Measurements from ENCODE around the gene DCDC2B. TPM values are rescaled to one million over a fixed set of nuclear protein-coding genes. Genes with fewer than 3 reads are reported as not detected.

Gene DCDC2B
- total and polyA plus RNA-seq, 2 of the 13 experiments (the other 11 are each of a cell fraction or from before 2014, with no cell fraction given), result not detected

DNA sequence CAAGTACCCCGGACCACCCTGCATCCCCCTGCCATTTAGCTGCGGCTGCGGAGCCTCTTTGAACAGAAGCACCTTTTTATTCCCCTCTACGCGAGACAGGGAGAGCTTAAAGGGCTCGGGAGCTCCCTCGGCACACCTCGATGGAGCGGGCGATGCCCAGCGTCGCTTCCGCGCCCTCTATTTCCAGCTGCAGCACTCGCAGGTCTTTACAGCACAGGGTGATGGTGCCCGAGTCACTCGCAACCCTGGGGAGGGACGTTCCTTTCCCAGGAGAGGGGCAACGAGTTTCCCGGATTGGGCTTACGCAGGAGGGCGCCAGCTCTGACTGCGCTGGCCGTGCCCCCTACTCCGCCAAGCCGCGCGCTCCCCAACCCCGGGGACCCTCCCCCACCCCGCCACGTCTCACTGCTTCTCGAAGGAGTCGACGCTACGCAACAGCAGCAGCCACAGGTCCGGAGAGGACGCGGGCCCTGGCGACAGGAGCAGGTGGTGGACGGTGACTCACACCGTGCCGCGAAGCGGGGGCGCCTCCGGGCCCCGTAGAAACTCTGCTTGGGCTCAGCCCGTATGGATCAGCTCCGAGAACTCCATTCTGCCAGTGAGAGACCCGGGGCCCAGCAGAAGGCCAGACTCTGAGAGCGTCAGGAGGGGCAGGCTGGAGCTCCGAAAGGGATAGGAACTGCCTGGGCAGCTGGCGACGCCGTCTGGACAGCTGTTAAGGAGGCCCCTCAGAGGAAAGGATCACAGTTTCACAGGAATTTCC lies 32.3 kb downstream of the DCDC2B start:
- Histone ChIP-seq H3K36me3 (replicated peaks in 1 of 2; ENCODE audit: control insufficient read depth in 1 of 2, insufficient read depth in 2 of 2, low read length in 2 of 2) (no peaks in the 10 kb centered on the region), H3K9ac (ENCODE audit: insufficient read depth, low read depth, low read length) (peak overlapping the region; percentile 56), H3K4me1 (ENCODE audit: insufficient read depth, low read length) (peaks cover 44% of the 10 kb centered on the region), H3K4me3 (replicated peaks in 1 of 3; ENCODE audit: insufficient read depth in 1 of 3, low read depth in 2 of 3, low read length in 3 of 3) (peak overlapping the region; percentile 42 to 57 (median 56)), H4K20me1 (ENCODE audit: insufficient read depth, low read length) (no peaks in the 10 kb centered on the region), H3K9me3 (ENCODE audit: low read length) (no peaks in the 10 kb centered on the region), H3K27ac (ENCODE audit: extremely low read length, insufficient read depth, low read length) (no peak overlapping the region), H3K27me3 (ENCODE audit: control insufficient read depth in 1 of 2, insufficient read depth in 2 of 2, low read length in 2 of 2) (no peaks in the 10 kb centered on the region), H2AFZ (ENCODE audit: low read length) (no peak overlapping the region), H3K4me2 (ENCODE audit: low read depth, low read length) (peak overlapping the region; percentile 74), H3K79me2 (ENCODE audit: insufficient read depth, low read length) (no peaks in the 10 kb centered on the region)
- intact Hi-C loops (cut with micrococcal nuclease; ENCODE audit: unreplicated experiment), result no loop called here
- CTCF ChIA-PET (ENCODE audit: low intra/inter-chr PET ratio, low total read pairs), result no interaction called here
- DNase-seq (ENCODE audit: low spot score) (no peak), ATAC-seq (peak; percentile 87), FAIRE-seq (no peak)
- 16% methylated on average over 5 of the region's 55 CpGs for WGBS (ENCODE audit: low lambda C conversion rate)
- TSS peak; percentile 61 for BruUV-seq (replicated peaks)
- in situ Hi-C loops (cut with HindIII; ENCODE audit: extremely low pct_ligation_motif_present, low pct_unique_long_range_greater_than_20kb), result no loop called here
- POLR2A ChIA-PET, result interaction anchor here (0.9 to 3.2 kb wide), 14 partner anchors 9 to 153 kb away, joined by 3 to 28 read pairs (median 6); partner anchors contain the start of genes BSDC1, CCDC28B, LCK and MARCKSL1
- TF ChIP-seq, protein P1, sequence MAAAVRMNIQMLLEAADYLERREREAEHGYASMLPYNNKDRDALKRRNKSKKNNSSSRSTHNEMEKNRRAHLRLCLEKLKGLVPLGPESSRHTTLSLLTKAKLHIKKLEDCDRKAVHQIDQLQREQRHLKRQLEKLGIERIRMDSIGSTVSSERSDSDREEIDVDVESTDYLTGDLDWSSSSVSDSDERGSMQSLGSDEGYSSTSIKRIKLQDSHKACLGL (CRISPR knock-in tag; IDR thresholded peaks at IDR 0.05), result peak; percentile 62; the same call in 1 of the 2 replicates
- TF ChIP-seq HMGA1 (CRISPR knock-in tag; conservative IDR thresholded peaks at IDR 0.05) (no peak), ESRRA (CRISPR knock-in tag; IDR thresholded peaks at IDR 0.05; ENCODE audit: low read depth) (no peak), ZNF713 (CRISPR knock-in tag; IDR thresholded peaks at IDR 0.05) (no peak), ZSCAN20 (CRISPR knock-in tag; IDR thresholded peaks at IDR 0.05; ENCODE audit: borderline replicate concordance) (peak; percentile 77; the same call in 1 of the 2 replicates), RNF2 (conservative IDR thresholded peaks at IDR 0.05; ENCODE audit: low read depth) (peak; percentile 77), YY1 (IDR thresholded peaks at IDR 0.05; ENCODE audit: insufficient read depth, insufficient replicate concordance, low read depth, low read length) (peak; percentile 18), ZNF670 (CRISPR knock-in tag; IDR thresholded peaks at IDR 0.05; ENCODE audit: borderline replicate concordance) (0 out of 2 replicates have a peak, but pooled peaks have one; percentile 30), RBM22 (optimal IDR thresholded peaks at IDR 0.05; ENCODE audit: low read length) (no peak)
- TF ChIP-seq, protein P2, sequence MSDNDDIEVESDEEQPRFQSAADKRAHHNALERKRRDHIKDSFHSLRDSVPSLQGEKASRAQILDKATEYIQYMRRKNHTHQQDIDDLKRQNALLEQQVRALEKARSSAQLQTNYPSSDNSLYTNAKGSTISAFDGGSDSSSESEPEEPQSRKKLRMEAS (IDR thresholded peaks at IDR 0.05), result peak; percentile 89
- TF ChIP-seq, protein P3, sequence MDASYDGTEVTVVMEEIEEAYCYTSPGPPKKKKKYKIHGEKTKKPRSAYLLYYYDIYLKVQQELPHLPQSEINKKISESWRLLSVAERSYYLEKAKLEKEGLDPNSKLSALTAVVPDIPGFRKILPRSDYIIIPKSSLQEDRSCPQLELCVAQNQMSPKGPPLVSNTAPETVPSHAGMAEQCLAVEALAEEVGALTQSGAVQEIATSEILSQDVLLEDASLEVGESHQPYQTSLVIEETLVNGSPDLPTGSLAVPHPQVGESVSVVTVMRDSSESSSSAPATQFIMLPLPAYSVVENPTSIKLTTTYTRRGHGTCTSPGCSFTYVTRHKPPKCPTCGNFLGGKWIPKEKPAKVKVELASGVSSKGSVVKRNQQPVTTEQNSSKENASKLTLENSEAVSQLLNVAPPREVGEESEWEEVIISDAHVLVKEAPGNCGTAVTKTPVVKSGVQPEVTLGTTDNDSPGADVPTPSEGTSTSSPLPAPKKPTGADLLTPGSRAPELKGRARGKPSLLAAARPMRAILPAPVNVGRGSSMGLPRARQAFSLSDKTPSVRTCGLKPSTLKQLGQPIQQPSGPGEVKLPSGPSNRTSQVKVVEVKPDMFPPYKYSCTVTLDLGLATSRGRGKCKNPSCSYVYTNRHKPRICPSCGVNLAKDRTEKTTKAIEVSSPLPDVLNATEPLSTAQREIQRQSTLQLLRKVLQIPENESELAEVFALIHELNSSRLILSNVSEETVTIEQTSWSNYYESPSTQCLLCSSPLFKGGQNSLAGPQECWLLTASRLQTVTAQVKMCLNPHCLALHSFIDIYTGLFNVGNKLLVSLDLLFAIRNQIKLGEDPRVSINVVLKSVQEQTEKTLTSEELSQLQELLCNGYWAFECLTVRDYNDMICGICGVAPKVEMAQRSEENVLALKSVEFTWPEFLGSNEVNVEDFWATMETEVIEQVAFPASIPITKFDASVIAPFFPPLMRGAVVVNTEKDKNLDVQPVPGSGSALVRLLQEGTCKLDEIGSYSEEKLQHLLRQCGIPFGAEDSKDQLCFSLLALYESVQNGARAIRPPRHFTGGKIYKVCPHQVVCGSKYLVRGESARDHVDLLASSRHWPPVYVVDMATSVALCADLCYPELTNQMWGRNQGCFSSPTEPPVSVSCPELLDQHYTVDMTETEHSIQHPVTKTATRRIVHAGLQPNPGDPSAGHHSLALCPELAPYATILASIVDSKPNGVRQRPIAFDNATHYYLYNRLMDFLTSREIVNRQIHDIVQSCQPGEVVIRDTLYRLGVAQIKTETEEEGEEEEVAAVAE (CRISPR knock-in tag; IDR thresholded peaks at IDR 0.05; ENCODE audit: borderline replicate concordance), result 0 out of 2 replicates have a peak, but pooled peaks have one; percentile 52
- TF ChIP-seq, protein P4, sequence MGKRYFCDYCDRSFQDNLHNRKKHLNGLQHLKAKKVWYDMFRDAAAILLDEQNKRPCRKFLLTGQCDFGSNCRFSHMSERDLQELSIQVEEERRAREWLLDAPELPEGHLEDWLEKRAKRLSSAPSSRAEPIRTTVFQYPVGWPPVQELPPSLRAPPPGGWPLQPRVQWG (CRISPR knock-in tag; IDR thresholded peaks at IDR 0.05; ENCODE audit: borderline replicate concordance, low read depth), result no peak
- TF ChIP-seq, protein P5, sequence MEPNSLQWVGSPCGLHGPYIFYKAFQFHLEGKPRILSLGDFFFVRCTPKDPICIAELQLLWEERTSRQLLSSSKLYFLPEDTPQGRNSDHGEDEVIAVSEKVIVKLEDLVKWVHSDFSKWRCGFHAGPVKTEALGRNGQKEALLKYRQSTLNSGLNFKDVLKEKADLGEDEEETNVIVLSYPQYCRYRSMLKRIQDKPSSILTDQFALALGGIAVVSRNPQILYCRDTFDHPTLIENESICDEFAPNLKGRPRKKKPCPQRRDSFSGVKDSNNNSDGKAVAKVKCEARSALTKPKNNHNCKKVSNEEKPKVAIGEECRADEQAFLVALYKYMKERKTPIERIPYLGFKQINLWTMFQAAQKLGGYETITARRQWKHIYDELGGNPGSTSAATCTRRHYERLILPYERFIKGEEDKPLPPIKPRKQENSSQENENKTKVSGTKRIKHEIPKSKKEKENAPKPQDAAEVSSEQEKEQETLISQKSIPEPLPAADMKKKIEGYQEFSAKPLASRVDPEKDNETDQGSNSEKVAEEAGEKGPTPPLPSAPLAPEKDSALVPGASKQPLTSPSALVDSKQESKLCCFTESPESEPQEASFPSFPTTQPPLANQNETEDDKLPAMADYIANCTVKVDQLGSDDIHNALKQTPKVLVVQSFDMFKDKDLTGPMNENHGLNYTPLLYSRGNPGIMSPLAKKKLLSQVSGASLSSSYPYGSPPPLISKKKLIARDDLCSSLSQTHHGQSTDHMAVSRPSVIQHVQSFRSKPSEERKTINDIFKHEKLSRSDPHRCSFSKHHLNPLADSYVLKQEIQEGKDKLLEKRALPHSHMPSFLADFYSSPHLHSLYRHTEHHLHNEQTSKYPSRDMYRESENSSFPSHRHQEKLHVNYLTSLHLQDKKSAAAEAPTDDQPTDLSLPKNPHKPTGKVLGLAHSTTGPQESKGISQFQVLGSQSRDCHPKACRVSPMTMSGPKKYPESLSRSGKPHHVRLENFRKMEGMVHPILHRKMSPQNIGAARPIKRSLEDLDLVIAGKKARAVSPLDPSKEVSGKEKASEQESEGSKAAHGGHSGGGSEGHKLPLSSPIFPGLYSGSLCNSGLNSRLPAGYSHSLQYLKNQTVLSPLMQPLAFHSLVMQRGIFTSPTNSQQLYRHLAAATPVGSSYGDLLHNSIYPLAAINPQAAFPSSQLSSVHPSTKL (CRISPR knock-in tag; IDR thresholded peaks at IDR 0.05), result peak; percentile 26; the same call in 1 of the 2 replicates
